Astrocyte (in vitro differentiated cells and primary cell): ENCODE data around the gene LIPN. TPM values are rescaled to one million over a fixed set of nuclear protein-coding genes. Genes with fewer than 3 reads are reported as not detected.

ENCODE experiments used
- DNase-seq: peaks from one replicate; pipeline ENCODE4 v3.0.0-alpha.2; 2010; ENCODE audit warnings: low read depth
- FAIRE-seq: peaks from 2 replicates; lab custom pipeline; 2011; peaks lifted over from hg19 to GRCh38; lab: Jason Lieb, UNC
- H2AFZ ChIP-seq: 2 replicates; pipeline ENCODE4 v1.6.0; 2012; ENCODE audit warnings: low read depth, low read length, inconsistent platforms
- H3K27ac ChIP-seq: 2 replicates; pipeline ENCODE4 v1.5.1; 2011; ENCODE audit warnings: low read depth, low read length, inconsistent platforms
- H3K27me3 ChIP-seq: 2 replicates; pipeline ENCODE4 v1.6.0; 2011; ENCODE audit warnings: low read length, inconsistent platforms; ENCODE audit not compliant: insufficient read depth
- H3K36me3 ChIP-seq: 2 replicates; pipeline ENCODE4 v1.5.1; 2011; ENCODE audit warnings: low read length, inconsistent platforms; ENCODE audit not compliant: insufficient read depth
- H3K4me1 ChIP-seq: 2 replicates; pipeline ENCODE4 v1.5.1; 2011; ENCODE audit warnings: low read length, inconsistent platforms; ENCODE audit not compliant: insufficient read depth
- H3K4me2 ChIP-seq: 2 replicates; pipeline ENCODE4 v1.6.0; 2012; ENCODE audit warnings: low read length, inconsistent platforms
- H3K4me3 ChIP-seq: 2 replicates; pipeline ENCODE4 v1.5.1; 2011; ENCODE audit warnings: low read depth, mild to moderate bottlenecking, low read length, inconsistent platforms; ENCODE audit not compliant: insufficient read depth
- H3K79me2 ChIP-seq: 2 replicates; pipeline ENCODE4 v1.6.0; 2012; ENCODE audit warnings: mild to moderate bottlenecking, low read length, inconsistent platforms; ENCODE audit not compliant: insufficient read depth
- H3K9ac ChIP-seq: 2 replicates; pipeline ENCODE4 v1.6.0; 2012; ENCODE audit warnings: mild to moderate bottlenecking, low read length, inconsistent platforms
- H3K9me3 ChIP-seq: 2 replicates; pipeline ENCODE4 v1.5.1; 2012; ENCODE audit warnings: low read depth, mild to moderate bottlenecking, low read length, inconsistent platforms; ENCODE audit not compliant: insufficient read depth
- H4K20me1 ChIP-seq: 2 replicates; pipeline ENCODE4 v1.6.0; 2012; ENCODE audit warnings: low read length, inconsistent platforms; ENCODE audit not compliant: insufficient read depth
- H3K27ac Mint-ChIP-seq: one replicate; pipeline ENCODE4 v1.8.0; 2021; ENCODE audit warnings: mild to moderate bottlenecking, mixed read lengths; ENCODE audit not compliant: unreplicated experiment
- H3K27me3 Mint-ChIP-seq: one replicate; pipeline ENCODE4 v1.8.0; 2021; ENCODE audit warnings: low read depth, mixed read lengths; ENCODE audit not compliant: unreplicated experiment
- H3K36me3 Mint-ChIP-seq: one replicate; pipeline ENCODE4 v1.8.0; 2021; ENCODE audit warnings: low read depth, mixed read lengths; ENCODE audit not compliant: unreplicated experiment
- H3K4me1 Mint-ChIP-seq: one replicate; pipeline ENCODE4 v1.8.0; 2021; ENCODE audit warnings: low read depth, mixed read lengths; ENCODE audit not compliant: unreplicated experiment
- H3K4me3 Mint-ChIP-seq: one replicate; pipeline ENCODE4 v1.8.0; 2021; ENCODE audit warnings: mild to moderate bottlenecking, moderate library complexity, mixed read lengths; ENCODE audit not compliant: unreplicated experiment
- H3K9me3 Mint-ChIP-seq: one replicate; pipeline ENCODE4 v1.8.0; 2021; ENCODE audit warnings: mild to moderate bottlenecking, mixed read lengths; ENCODE audit not compliant: unreplicated experiment
- CTCF ChIP-seq: IDR thresholded peaks from 2 replicates; pipeline ENCODE4 v1.5.1; 2011; ENCODE audit warnings: low read depth, mild to moderate bottlenecking, inconsistent platforms, low read length, moderate library complexity; ENCODE audit not compliant: insufficient read depth
- EZH2 ChIP-seq: IDR thresholded peaks from 2 replicates; pipeline ENCODE4 v1.6.1; 2012; ENCODE audit warnings: mild to moderate bottlenecking, low read length, inconsistent platforms; ENCODE audit not compliant: insufficient read depth
- total RNA-seq: library from RNA; stranded (reverse); gene quantifications from 2 replicates; pipeline ENCODE4 v1.2.1, GENCODE V29; 2021

The LIPN gene
- total RNA-seq, 1 donor from 2014 or later: not detected

GRCh38 chr10:88742448-88742847 is 17.4 kb upstream of the LIPN start:
- Histone ChIP-seq H3K9me3 (peaks cover 7% of the 10 kb centered on the region), H3K27me3 (peaks cover 3% of the 10 kb centered on the region), H3K79me2 (no peaks in the 10 kb centered on the region), H2AFZ (no peak overlapping the region), H3K27ac (no peak overlapping the region), H4K20me1 (no peaks in the 10 kb centered on the region), H3K4me3 (no peak overlapping the region), H3K36me3 (no peaks in the 10 kb centered on the region), H3K4me2 (no peak overlapping the region), H3K4me1 (no peaks in the 10 kb centered on the region), H3K9ac (no peak overlapping the region)
- H3K4me3 Mint-ChIP-seq: no peak overlapping the region
- H3K9me3 Mint-ChIP-seq: peaks cover 2% of the 10 kb centered on the region
- no peaks in the 10 kb centered on the region for H3K36me3 Mint-ChIP-seq
- no peaks in the 10 kb centered on the region for H3K4me1 Mint-ChIP-seq
- TF ChIP-seq EZH2 (no peak), CTCF (no peak)
- FAIRE-seq (no peak), DNase-seq (no peak)
- H3K27ac Mint-ChIP-seq: no peak overlapping the region
- H3K27me3 Mint-ChIP-seq: peaks cover 10% of the 10 kb centered on the region

GRCh38 chr10:88744002-88744401 is 15.8 kb upstream of the LIPN start:
- DNase-seq (no peak), FAIRE-seq (no peak)
- peaks cover 7% of the 10 kb centered on the region for H3K9me3 ChIP-seq
- no peak overlapping the region for H2AFZ ChIP-seq
- H3K27ac ChIP-seq: no peak overlapping the region
- no peak for TF ChIP-seq EZH2
- TF ChIP-seq CTCF: no peak
- H3K4me2 ChIP-seq: no peak overlapping the region
- Mint-ChIP-seq H3K4me3 (no peak overlapping the region), H3K27ac (no peak overlapping the region), H3K27me3 (peaks cover 4% of the 10 kb centered on the region), H3K4me1 (no peaks in the 10 kb centered on the region), H3K9me3 (peaks cover 6% of the 10 kb centered on the region), H3K36me3 (no peaks in the 10 kb centered on the region)
- H3K4me1 ChIP-seq: no peaks in the 10 kb centered on the region
- H3K36me3 ChIP-seq: no peaks in the 10 kb centered on the region
- peaks cover 3% of the 10 kb centered on the region for H3K27me3 ChIP-seq
- H3K79me2 ChIP-seq: no peaks in the 10 kb centered on the region
- no peaks in the 10 kb centered on the region for H4K20me1 ChIP-seq
- H3K9ac ChIP-seq: no peak overlapping the region
- no peak overlapping the region for H3K4me3 ChIP-seq

GRCh38 chr10:88745633-88746032 is 14.2 kb upstream of the LIPN start:
- no peaks in the 10 kb centered on the region for H3K4me1 ChIP-seq
- peaks cover 3% of the 10 kb centered on the region for H3K27me3 ChIP-seq
- no peak overlapping the region for H3K27ac ChIP-seq
- no peak overlapping the region for H2AFZ ChIP-seq
- H3K4me2 ChIP-seq: no peak overlapping the region
- no peak for FAIRE-seq
- H3K36me3 ChIP-seq: no peaks in the 10 kb centered on the region
- no peak overlapping the region for H3K9ac ChIP-seq
- Mint-ChIP-seq H3K4me1 (no peaks in the 10 kb centered on the region), H3K27me3 (peaks cover 3% of the 10 kb centered on the region), H3K4me3 (no peak overlapping the region), H3K36me3 (no peaks in the 10 kb centered on the region), H3K27ac (no peak overlapping the region), H3K9me3 (peaks cover 14% of the 10 kb centered on the region)
- no peak for DNase-seq
- TF ChIP-seq EZH2 (no peak), CTCF (no peak)
- no peaks in the 10 kb centered on the region for H4K20me1 ChIP-seq
- H3K4me3 ChIP-seq: no peak overlapping the region
- H3K9me3 ChIP-seq: peaks cover 7% of the 10 kb centered on the region
- no peaks in the 10 kb centered on the region for H3K79me2 ChIP-seq
